ENCODE data around the gene INTS13.
"Not testable (repeated sequence)": the region's sequence is repeated elsewhere in the genome, so short reads cannot be mapped to it uniquely, and the experiment has no call there.

INTS13 gene

GRCh38 chr12:26937863-26938700 lies at the start of gene INTS13, which contains the start of gene FGFR1OP2:
INTS13 (minus strand) TSS chr12:26937981; CDS start chr12:26936803, 1,178 bp downstream.
FGFR1OP2 (plus strand) TSS chr12:26938470; CDS start chr12:26954159, 15,689 bp downstream.
- peak; percentile 93 for DNase-seq

- DNase-seq: no peak
Observed at GRCh38 chr12:26982866-26983265, 45.1 kb upstream of the INTS13 start.

GRCh38 chr12:26979733-26980132 lies 42.0 kb upstream of the INTS13 start:
- no peak for DNase-seq

GRCh38 chr12:26978801-26979200 lies 41.0 kb upstream of the INTS13 start:
- DNase-seq: no peak

- no peak for DNase-seq
Observed at GRCh38 chr12:26976687-26977086, 38.9 kb upstream of the INTS13 start.

- peak; percentile 40 for DNase-seq
Observed at GRCh38 chr12:26971963-26972362, 34.2 kb upstream of the INTS13 start.

- no peak for DNase-seq
Observed at GRCh38 chr12:26970136-26970535, 32.4 kb upstream of the INTS13 start.

- no peak for DNase-seq
Observed at GRCh38 chr12:26966842-26967241, 29.1 kb upstream of the INTS13 start.

GRCh38 chr12:26963413-26963812 lies 25.6 kb upstream of the INTS13 start:
- DNase-seq: no peak

- DNase-seq: no peak
Observed at GRCh38 chr12:26961803-26962202, 24.0 kb upstream of the INTS13 start.

GRCh38 chr12:26961391-26961790 lies 23.6 kb upstream of the INTS13 start:
- not testable (repeated sequence) for DNase-seq

- DNase-seq: no peak
Observed at GRCh38 chr12:26954027-26954426, 16.2 kb upstream of the INTS13 start.

- DNase-seq: no peak
Observed at GRCh38 chr12:26953447-26953846, 15.7 kb upstream of the INTS13 start.

GRCh38 chr12:26948309-26948708 lies 10.5 kb upstream of the INTS13 start:
- DNase-seq: no peak

GRCh38 chr12:26941215-26941594 lies 3.4 kb upstream of the INTS13 start:
- no peak for DNase-seq

- no peak for DNase-seq
Observed at GRCh38 chr12:26940516-26941214, 2.9 kb upstream of the INTS13 start.

- DNase-seq: no peak
Observed at GRCh38 chr12:26939953-26940352, 2.2 kb upstream of the INTS13 start.

- no peak for DNase-seq
Observed at GRCh38 chr12:26939192-26939832, 1.5 kb upstream of the INTS13 start.

- DNase-seq: no peak
Observed at GRCh38 chr12:26938701-26939062, 901 bp upstream of the INTS13 start.

- DNase-seq: no peak
Observed at GRCh38 chr12:26937443-26937862, 328 bp downstream of the INTS13 start.

GRCh38 chr12:26936559-26937442 lies 980 bp downstream of the INTS13 start:
- no peak for DNase-seq

- no peak for DNase-seq
Observed at GRCh38 chr12:26935636-26936378, 2.0 kb downstream of the INTS13 start.
